OCI-LY1 (cell line): ENCODE data around the gene MYL6B.

Experiments
- CTCF ChIP-seq: fragments of 200-600 bp; sonication (generic), shearing (Covaris generic); IDR thresholded peaks from 2 replicates; pipeline ENCODE4 v1.5.1; 2017; ENCODE audit warnings: mild to moderate bottlenecking, antibody characterized with exemption, low read length, moderate library complexity, mixed read lengths
- EZH2 ChIP-seq: fragments of 200-600 bp; sonication (generic), shearing (Covaris generic); IDR thresholded peaks from 2 replicates; pipeline ENCODE4 v1.8.0; 2017; ENCODE audit warnings: borderline replicate concordance, mixed run types, mild to moderate bottlenecking, antibody characterized with exemption, low read length, moderate library complexity, mixed read lengths

- TF ChIP-seq CTCF (no peak), EZH2 (no peak)
Observed at GRCh38 chr12:56141946-56142784, 10.2 kb upstream of the MYL6B start.
